ENCODE data around the gene MARCHF2.

Gene MARCHF2

DNA sequence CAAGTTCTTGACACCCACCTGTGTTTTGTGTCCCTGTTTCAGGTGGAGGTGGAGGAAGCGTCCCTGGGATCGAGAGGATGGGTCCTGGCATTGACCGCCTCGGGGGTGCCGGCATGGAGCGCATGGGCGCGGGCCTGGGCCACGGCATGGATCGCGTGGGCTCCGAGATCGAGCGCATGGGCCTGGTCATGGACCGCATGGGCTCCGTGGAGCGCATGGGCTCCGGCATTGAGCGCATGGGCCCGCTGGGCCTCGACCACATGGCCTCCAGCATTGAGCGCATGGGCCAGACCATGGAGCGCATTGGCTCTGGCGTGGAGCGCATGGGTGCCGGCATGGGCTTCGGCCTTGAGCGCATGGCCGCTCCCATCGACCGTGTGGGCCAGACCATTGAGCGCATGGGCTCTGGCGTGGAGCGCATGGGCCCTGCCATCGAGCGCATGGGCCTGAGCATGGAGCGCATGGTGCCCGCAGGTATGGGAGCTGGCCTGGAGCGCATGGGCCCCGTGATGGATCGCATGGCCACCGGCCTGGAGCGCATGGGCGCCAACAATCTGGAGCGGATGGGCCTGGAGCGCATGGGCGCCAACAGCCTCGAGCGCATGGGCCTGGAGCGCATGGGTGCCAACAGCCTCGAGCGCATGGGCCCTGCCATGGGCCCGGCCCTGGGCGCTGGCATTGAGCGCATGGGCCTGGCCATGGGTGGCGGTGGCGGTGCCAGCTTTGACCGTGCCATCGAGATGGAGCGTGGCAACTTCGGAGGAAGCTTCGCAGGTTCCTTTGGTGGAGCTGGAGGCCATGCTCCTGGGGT, 72.7 kb downstream of the MARCHF2 start:
- TF ChIP-seq YY1 (IDR thresholded peaks at IDR 0.05; ENCODE audit: low read depth) = no peak
- no peak for TF ChIP-seq ZBTB7A (IDR thresholded peaks at IDR 0.05; ENCODE audit: low read depth)
- no peak for TF ChIP-seq FOXM1 (IDR thresholded peaks at IDR 0.05; ENCODE audit: borderline replicate concordance, low read depth)
- TF ChIP-seq EGR1 (IDR thresholded peaks at IDR 0.05) = no peak
- TF ChIP-seq, protein P1, sequence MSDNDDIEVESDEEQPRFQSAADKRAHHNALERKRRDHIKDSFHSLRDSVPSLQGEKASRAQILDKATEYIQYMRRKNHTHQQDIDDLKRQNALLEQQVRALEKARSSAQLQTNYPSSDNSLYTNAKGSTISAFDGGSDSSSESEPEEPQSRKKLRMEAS (IDR thresholded peaks at IDR 0.05) = no peak
- TF ChIP-seq TAF1 (IDR thresholded peaks at IDR 0.05; ENCODE audit: low read depth) = no peak
- TF ChIP-seq, protein P2, sequence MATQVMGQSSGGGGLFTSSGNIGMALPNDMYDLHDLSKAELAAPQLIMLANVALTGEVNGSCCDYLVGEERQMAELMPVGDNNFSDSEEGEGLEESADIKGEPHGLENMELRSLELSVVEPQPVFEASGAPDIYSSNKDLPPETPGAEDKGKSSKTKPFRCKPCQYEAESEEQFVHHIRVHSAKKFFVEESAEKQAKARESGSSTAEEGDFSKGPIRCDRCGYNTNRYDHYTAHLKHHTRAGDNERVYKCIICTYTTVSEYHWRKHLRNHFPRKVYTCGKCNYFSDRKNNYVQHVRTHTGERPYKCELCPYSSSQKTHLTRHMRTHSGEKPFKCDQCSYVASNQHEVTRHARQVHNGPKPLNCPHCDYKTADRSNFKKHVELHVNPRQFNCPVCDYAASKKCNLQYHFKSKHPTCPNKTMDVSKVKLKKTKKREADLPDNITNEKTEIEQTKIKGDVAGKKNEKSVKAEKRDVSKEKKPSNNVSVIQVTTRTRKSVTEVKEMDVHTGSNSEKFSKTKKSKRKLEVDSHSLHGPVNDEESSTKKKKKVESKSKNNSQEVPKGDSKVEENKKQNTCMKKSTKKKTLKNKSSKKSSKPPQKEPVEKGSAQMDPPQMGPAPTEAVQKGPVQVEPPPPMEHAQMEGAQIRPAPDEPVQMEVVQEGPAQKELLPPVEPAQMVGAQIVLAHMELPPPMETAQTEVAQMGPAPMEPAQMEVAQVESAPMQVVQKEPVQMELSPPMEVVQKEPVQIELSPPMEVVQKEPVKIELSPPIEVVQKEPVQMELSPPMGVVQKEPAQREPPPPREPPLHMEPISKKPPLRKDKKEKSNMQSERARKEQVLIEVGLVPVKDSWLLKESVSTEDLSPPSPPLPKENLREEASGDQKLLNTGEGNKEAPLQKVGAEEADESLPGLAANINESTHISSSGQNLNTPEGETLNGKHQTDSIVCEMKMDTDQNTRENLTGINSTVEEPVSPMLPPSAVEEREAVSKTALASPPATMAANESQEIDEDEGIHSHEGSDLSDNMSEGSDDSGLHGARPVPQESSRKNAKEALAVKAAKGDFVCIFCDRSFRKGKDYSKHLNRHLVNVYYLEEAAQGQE (IDR thresholded peaks at IDR 0.05; ENCODE audit: low read depth) = no peak

DNA sequence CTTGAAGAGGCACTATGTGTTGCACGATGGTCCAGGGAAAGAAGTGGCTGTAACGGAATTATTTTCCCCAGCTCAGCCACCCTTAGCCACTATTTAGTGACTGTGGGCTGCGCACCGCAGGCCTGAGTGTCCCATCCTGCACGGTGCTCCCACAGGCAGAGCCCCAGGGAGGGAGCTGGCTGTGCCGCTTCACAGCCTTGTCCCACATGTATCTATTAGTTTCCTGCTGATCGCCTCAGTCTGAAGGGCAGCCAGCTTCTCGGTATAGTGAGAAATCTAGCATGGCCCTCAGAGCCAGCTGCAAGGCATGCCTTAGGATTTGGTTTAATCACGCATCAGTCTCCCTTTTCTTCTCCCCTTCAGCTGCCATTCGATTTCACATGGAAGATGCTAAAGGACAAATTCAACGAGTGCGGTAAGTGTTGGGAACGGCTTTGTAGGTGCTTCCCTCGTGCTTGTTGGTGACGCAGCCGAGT, 73.6 kb downstream of the MARCHF2 start:
- TF ChIP-seq EGR1 (IDR thresholded peaks at IDR 0.05) (no peak), TAF1 (IDR thresholded peaks at IDR 0.05; ENCODE audit: low read depth) (no peak), TCF12 (IDR thresholded peaks at IDR 0.05; ENCODE audit: low read depth) (no peak), CREB1 (IDR thresholded peaks at IDR 0.05; ENCODE audit: low read depth) (no peak), TEAD4 (IDR thresholded peaks at IDR 0.05) (no peak), EP300 (IDR thresholded peaks at IDR 0.05; ENCODE audit: borderline replicate concordance) (no peak), CEBPB (IDR thresholded peaks at IDR 0.05) (no peak)
- TF ChIP-seq, protein P3, sequence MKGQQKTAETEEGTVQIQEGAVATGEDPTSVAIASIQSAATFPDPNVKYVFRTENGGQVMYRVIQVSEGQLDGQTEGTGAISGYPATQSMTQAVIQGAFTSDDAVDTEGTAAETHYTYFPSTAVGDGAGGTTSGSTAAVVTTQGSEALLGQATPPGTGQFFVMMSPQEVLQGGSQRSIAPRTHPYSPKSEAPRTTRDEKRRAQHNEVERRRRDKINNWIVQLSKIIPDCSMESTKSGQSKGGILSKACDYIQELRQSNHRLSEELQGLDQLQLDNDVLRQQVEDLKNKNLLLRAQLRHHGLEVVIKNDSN (IDR thresholded peaks at IDR 0.05) = no peak

DNA sequence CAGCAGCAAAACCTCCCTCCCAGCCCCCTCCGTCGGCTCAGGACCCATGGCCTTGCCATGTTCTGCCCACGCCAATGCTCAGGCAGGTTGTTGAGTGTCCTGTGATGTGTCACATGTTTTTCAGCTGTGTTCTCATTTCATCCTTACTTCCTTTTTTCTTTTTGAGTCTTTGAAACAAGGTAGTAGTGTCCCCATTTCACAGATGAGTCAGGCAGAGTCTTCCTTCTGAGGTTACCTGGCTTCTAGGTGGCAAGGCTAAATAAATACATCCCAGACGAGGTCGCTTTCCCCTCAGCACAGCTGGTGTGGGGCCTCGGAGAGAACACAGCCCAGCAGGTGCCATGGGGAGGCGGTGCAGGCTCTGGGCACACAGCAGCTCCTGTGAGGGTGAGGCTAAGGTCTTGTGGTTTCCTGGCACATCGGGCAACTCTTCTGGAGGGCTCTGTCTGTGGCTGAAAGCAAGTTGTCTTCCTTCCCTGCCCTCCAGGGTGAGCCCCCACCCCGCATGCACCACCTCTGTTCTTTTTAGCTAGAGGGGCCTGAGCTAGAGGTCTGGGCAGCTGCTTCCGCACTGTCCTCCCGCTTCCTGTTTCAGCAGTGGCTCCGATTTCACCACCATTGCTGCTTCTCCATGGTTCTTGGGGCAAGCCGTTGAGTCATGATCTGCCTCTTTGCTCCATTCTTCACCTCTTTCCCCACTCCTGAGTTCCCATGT, 74.2 kb downstream of the MARCHF2 start:
- no peak for TF ChIP-seq ZBTB7A (IDR thresholded peaks at IDR 0.05; ENCODE audit: low read depth)
- TF ChIP-seq EP300 (IDR thresholded peaks at IDR 0.05; ENCODE audit: borderline replicate concordance) = no peak
- TF ChIP-seq CREB1 (IDR thresholded peaks at IDR 0.05; ENCODE audit: low read depth) = no peak
- TF ChIP-seq TAF1 (IDR thresholded peaks at IDR 0.05; ENCODE audit: low read depth) = no peak
- TF ChIP-seq, protein P2 (IDR thresholded peaks at IDR 0.05; ENCODE audit: low read depth) = no peak
- TF ChIP-seq, protein P1 (IDR thresholded peaks at IDR 0.05) = no peak

DNA sequence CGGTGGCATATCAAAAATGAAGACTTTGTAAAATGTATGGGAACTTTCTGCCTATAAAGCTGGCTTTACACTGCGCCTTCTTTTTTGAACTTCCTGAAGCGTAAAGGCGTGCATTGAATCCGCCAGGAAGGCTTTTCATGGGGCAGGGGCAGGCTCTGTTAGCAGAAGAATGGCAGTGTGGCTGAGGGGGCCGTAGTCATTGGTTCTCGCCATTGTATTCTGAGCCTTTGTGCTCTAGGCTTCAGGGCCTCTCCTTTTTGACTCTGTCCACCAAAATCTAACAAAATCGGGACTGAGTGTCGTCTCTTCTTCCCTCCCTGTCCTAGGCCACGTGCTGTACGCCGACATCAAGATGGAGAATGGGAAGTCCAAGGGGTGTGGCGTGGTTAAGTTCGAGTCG, 75.3 kb downstream of the MARCHF2 start:
- TF ChIP-seq CREB1 (IDR thresholded peaks at IDR 0.05; ENCODE audit: low read depth) (no peak), YY1 (IDR thresholded peaks at IDR 0.05; ENCODE audit: low read depth) (no peak), CEBPB (IDR thresholded peaks at IDR 0.05) (no peak), ZBTB7A (IDR thresholded peaks at IDR 0.05; ENCODE audit: low read depth) (no peak), RAD21 (IDR thresholded peaks at IDR 0.05; ENCODE audit: low read depth) (no peak), TCF12 (IDR thresholded peaks at IDR 0.05; ENCODE audit: low read depth) (no peak), TEAD4 (IDR thresholded peaks at IDR 0.05) (no peak), EGR1 (IDR thresholded peaks at IDR 0.05) (no peak), EP300 (IDR thresholded peaks at IDR 0.05; ENCODE audit: borderline replicate concordance) (no peak), NFIC (IDR thresholded peaks at IDR 0.05) (no peak)
- TF ChIP-seq, protein P3 (IDR thresholded peaks at IDR 0.05) = no peak
- TF ChIP-seq, protein P1 (IDR thresholded peaks at IDR 0.05) = no peak

All from Ishikawa (cell line).